IMR-90 (cell line): ENCODE results near the gene ATP4B. TPM values are rescaled to one million over a fixed set of nuclear protein-coding genes. Genes with fewer than 3 reads are reported as not detected.

ENCODE experiments used
- ATAC-seq: fragments of 200-7000 bp; cut with Tn5 transposase; 2 replicates; pipeline ENCODE4 v1.9.1; 2020; ENCODE audit warnings: low read depth, mild to moderate bottlenecking, moderate library complexity
- BruUV-seq: library from RNA; stranded (reverse); fragments of 400-500 nt; replicated peaks from 2 replicates; lab custom pipeline; 2021; lab: Mats Ljungman, UMichigan
- CTCF ChIA-PET: fragments of 300-600 bp; formaldehyde crosslinking; extraction: SDS; loops from one replicate; lab custom pipeline; 2021; ENCODE audit warnings: antibody characterized with exemption; lab: Yijun Ruan, JAX
- POLR2A ChIA-PET: fragments of 300-600 bp; sonication (Branson Sonifier 250); formaldehyde crosslinking; loops from one replicate; lab custom pipeline; 2022; ENCODE audit warnings: antibody characterized with exemption; ENCODE audit not compliant: unreplicated experiment; lab: Charles Lee
- DNase-seq: peaks from one replicate; pipeline ENCODE4 v3.0.0; 2013
- H2AFZ ChIP-seq: replicated peaks from 2 replicates; pipeline ENCODE3; 2013; ENCODE audit warnings: low read length, mild to moderate bottlenecking; ENCODE audit not compliant: poor library complexity
- H2AK5ac ChIP-seq: 2 replicates; pipeline ENCODE4 v1.6.1; 2013; ENCODE audit warnings: low read depth, low read length, inconsistent platforms
- H2AK9ac ChIP-seq: replicated peaks from 2 replicates; pipeline ENCODE3; 2013; ENCODE audit warnings: mild to moderate bottlenecking, low read depth, low read length, moderate library complexity; ENCODE audit not compliant: poor library complexity
- H2BK120ac ChIP-seq: 2 replicates; pipeline ENCODE4 v1.6.1; 2013; ENCODE audit warnings: low read depth, low read length, inconsistent platforms
- H2BK15ac ChIP-seq: 3 replicates; pipeline ENCODE4 v1.6.1; 2013; ENCODE audit warnings: low read depth, low read length, inconsistent platforms
- H2BK20ac ChIP-seq: 2 replicates; pipeline ENCODE4 v1.6.1; 2013; ENCODE audit warnings: low read depth, mild to moderate bottlenecking, inconsistent platforms, low read length, moderate library complexity
- H2BK5ac ChIP-seq: 2 replicates; pipeline ENCODE4 v1.6.1; 2013; ENCODE audit warnings: mild to moderate bottlenecking, low read depth, low read length, inconsistent platforms; ENCODE audit not compliant: poor library complexity, severe bottlenecking
- H3K14ac ChIP-seq: replicated peaks from 2 replicates; pipeline ENCODE4 v1.6.1; 2013; ENCODE audit warnings: low read depth, low read length, inconsistent platforms
- H3K18ac ChIP-seq: 2 replicates; pipeline ENCODE4 v1.6.1; 2013; ENCODE audit warnings: low read depth, low read length, control low read depth
- H3K23ac ChIP-seq: 2 replicates; pipeline ENCODE4 v1.6.1; 2013; ENCODE audit warnings: low read depth, low read length, inconsistent platforms
- H3K27ac ChIP-seq: 2 replicates; pipeline ENCODE4 v1.5.1; 2013; ENCODE audit warnings: mild to moderate bottlenecking, control low read depth, low read length; ENCODE audit not compliant: insufficient read depth
- H3K27me3 ChIP-seq: 2 replicates; pipeline ENCODE4 v1.6.1; 2013; ENCODE audit warnings: low read length; ENCODE audit not compliant: control insufficient read depth, insufficient read depth
- H3K36me3 ChIP-seq: 2 replicates; pipeline ENCODE4 v1.6.1; 2013; ENCODE audit warnings: low read length, mixed read lengths; ENCODE audit not compliant: control insufficient read depth, insufficient read depth
- H3K4ac ChIP-seq: 2 replicates; pipeline ENCODE4 v1.6.1; 2013; ENCODE audit warnings: low read depth, low read length, inconsistent platforms
- H3K4me1 ChIP-seq: 2 replicates; pipeline ENCODE4 v1.6.1; 2013; ENCODE audit warnings: low read length, mixed read lengths; ENCODE audit not compliant: control insufficient read depth, insufficient read depth
- H3K4me2 ChIP-seq: 2 replicates; pipeline ENCODE4 v1.6.1; 2013; ENCODE audit warnings: low read depth, mild to moderate bottlenecking, control low read depth, low read length, moderate library complexity
- H3K4me3 ChIP-seq: 2 replicates; pipeline ENCODE4 v1.5.1; 2013; ENCODE audit warnings: low read depth, mild to moderate bottlenecking, control low read depth, low read length, moderate library complexity; ENCODE audit not compliant: insufficient read depth
- H3K56ac ChIP-seq: 2 replicates; pipeline ENCODE4 v1.6.1; 2013; ENCODE audit warnings: low read length, inconsistent platforms; ENCODE audit not compliant: insufficient read depth; ENCODE audit errors: extremely low read depth
- H3K79me1 ChIP-seq, 2 experiments: 2 replicates each; pipeline ENCODE4 v1.6.1; 2013; ENCODE audit warnings: low read length in 2 of 2, inconsistent platforms in 1 of 2, low read depth in 1 of 2
- H3K9ac ChIP-seq: 2 replicates; pipeline ENCODE4 v1.6.1; 2013; ENCODE audit warnings: low read depth, low read length, control low read depth
- H3K9me1 ChIP-seq: 2 replicates; pipeline ENCODE4 v1.6.1; 2013; ENCODE audit warnings: low read length, inconsistent platforms; ENCODE audit not compliant: insufficient read depth
- H3K9me3 ChIP-seq: 2 replicates; pipeline ENCODE4 v1.6.1; 2013; ENCODE audit warnings: low read length; ENCODE audit not compliant: control insufficient read depth, insufficient read depth
- H4K20me1 ChIP-seq: 2 replicates; pipeline ENCODE4 v1.6.1; 2013; ENCODE audit warnings: low read length, inconsistent platforms; ENCODE audit not compliant: insufficient read depth
- H4K5ac ChIP-seq: 2 replicates; pipeline ENCODE4 v1.6.1; 2013; ENCODE audit warnings: mild to moderate bottlenecking, low read depth, low read length, control low read depth
- H4K8ac ChIP-seq, 2 experiments: 2 replicates each; pipeline ENCODE4 v1.6.1; 2013; ENCODE audit warnings: low read depth in 2 of 2, low read length in 2 of 2, control low read depth in 1 of 2, inconsistent platforms in 1 of 2
- H4K91ac ChIP-seq: 2 replicates; pipeline ENCODE4 v1.6.1; 2013; ENCODE audit warnings: low read depth, low read length, inconsistent platforms; ENCODE audit not compliant: insufficient read depth
- RAD21 ChIP-seq: IDR thresholded peaks from 2 replicates; pipeline ENCODE4 v1.6.1; 2012; ENCODE audit warnings: low read length, improper control_type of control experiment
- WGBS, 2 experiments: methylation state at CpG; one replicate each; pipeline versions ENCODE4 v1.1.5 to v1.1.7; 2013; ENCODE audit warnings: missing lambda C conversion rate in 2 of 2; ENCODE audit not compliant: insufficient read length in 1 of 2; ENCODE audit errors: extremely low coverage in 2 of 2; 5-methylcytosine and 5-hydroxymethylcytosine counted together
- dilution Hi-C: fragments of 300-500 bp; cut with HindIII; formaldehyde crosslinking; loops from one replicate; pipeline ENCODE4 v1.14.3; 2018; ENCODE audit warnings: low sequenced_read_pairs; ENCODE audit not compliant: unreplicated experiment
- in situ Hi-C: fragments of 300-500 bp; cut with MboI; formaldehyde crosslinking; loops from 3 replicates; pipeline ENCODE4 v1.14.3; 2019; ENCODE audit warnings: low sequenced_read_pairs, inconsistent platforms, mixed read lengths
- intact Hi-C: fragments of 100-400 bp; cut with micrococcal nuclease; formaldehyde crosslinking; loops from 2 replicates; pipeline ENCODE4 v1.10.0; 2022
- polyA plus RNA-seq, 3 experiments: library from polyadenylated mRNA; depleted of rRNA; stranded (reverse); fragments of >200 nt; gene quantifications; 2 replicates each; pipeline ENCODE4 v1.2.3, GENCODE V29; 2012; ENCODE audit warnings: low replicate concordance in 1 of 3
- total RNA-seq: library from RNA; depleted of rRNA; stranded (reverse); fragments of >200 nt; gene quantifications from 2 replicates; pipeline ENCODE4 v1.2.3, GENCODE V29; 2012

Gene ATP4B
- total and polyA plus RNA-seq, 2 of the 4 experiments (the other 2 are of a cell fraction), result not detected

DNA sequence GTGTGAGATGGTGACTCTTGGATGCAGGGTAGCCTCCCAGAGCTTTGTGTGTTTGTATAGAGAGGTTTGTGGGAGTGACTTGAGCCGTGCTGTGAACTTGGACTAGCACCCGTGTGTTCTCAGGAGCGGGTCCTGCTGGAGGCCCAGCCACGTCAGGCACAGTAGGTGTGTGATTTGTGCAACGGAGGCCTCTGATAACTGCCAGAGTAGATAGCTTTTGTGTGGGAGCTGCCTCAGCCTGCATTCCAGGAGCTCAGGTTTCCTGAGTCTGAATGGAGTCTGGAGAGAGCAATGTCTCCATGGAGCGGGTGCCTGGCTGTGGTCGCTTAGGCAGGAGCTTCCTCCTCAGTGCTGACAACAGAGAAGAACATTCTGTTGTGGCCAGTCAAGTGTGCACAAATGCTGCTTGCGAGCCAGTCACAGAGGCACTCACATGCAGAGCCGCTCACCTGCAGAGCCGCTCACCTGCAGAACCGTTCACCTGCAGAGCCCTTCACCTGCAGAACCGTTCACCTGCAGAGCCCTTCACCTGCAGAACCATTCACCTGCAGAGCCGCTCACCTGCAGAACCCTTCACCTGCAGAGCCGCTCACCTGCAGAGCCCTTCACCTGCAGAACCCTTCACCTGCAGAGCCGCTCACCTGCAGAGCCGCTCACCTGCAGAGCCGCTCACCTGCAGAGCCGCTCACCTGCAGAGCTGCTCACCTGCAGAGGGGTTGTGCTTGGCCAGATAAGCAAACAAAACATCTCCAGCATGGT is 40.8 kb downstream of the ATP4B start:
- dilution Hi-C loops, result no loop called here
- Histone ChIP-seq H3K14ac (no peak overlapping the region), H3K4ac (0 out of 2 replicates have a peak overlapping the region, but pooled peaks have one; percentile 37), H2AK9ac (no peak overlapping the region), H3K9me1 (peaks cover 24% of the 10 kb centered on the region), H3K27me3 (no peaks in the 10 kb centered on the region), H2BK20ac (no peak overlapping the region), H2BK120ac (no peak overlapping the region), H2AFZ (no peak overlapping the region), H4K8ac (no peak overlapping the region; a peak in 1 of 4 replicates), H3K4me3 (no peak overlapping the region), H2BK15ac (no peak overlapping the region), H3K27ac (peak overlapping the region; percentile 30; the same call in 1 of the 2 replicates), H3K9ac (no peak overlapping the region), H4K5ac (no peak overlapping the region), H2BK5ac (no peak overlapping the region), H3K4me1 (peaks cover 13% of the 10 kb centered on the region), H4K91ac (no peak overlapping the region), H3K36me3 (peaks cover 12% of the 10 kb centered on the region), H2AK5ac (no peak overlapping the region), H4K20me1 (peaks cover 61% of the 10 kb centered on the region), H3K23ac (no peak overlapping the region), H3K9me3 (no peaks in the 10 kb centered on the region), H3K56ac (no peak overlapping the region), H3K4me2 (no peak overlapping the region), H3K79me1 (peaks cover 31 to 74% of the 10 kb centered on the region in 2 experiments), H3K18ac (no peak overlapping the region)
- no TSS peak for BruUV-seq
- 73% methylated on average over 8 of the region's 18 CpGs; no CpG with 5 or more reads in 1 of the 2 experiments for WGBS, 2 experiments
- intact Hi-C loops, result no loop called here
- TF ChIP-seq RAD21, result no peak
- in situ Hi-C loops, result no loop called here
- DNase-seq, result peak; percentile 72
- peak; percentile 69 for ATAC-seq
- CTCF ChIA-PET, result no interaction called here
- POLR2A ChIA-PET, result no interaction called here
